CD14-positive monocyte (primary cell): ENCODE results near the gene ERC1. TPM values are rescaled to one million over a fixed set of nuclear protein-coding genes. Genes with fewer than 3 reads are reported as not detected.

Experiments used
- DNase-seq, 3 donors: peaks; one replicate each; pipeline ENCODE4 v3.0.0-alpha.2; 2011 to 2022
- H2AFZ ChIP-seq: 2 replicates; pipeline ENCODE4 v1.6.0; 2012; ENCODE audit warnings: mild to moderate bottlenecking, low read depth, low read length, inconsistent platforms; ENCODE audit not compliant: insufficient read depth, poor library complexity, severe bottlenecking
- H3K27ac ChIP-seq, 2 donors: 1 replicate in 1 of 2; 2 replicates in 1 of 2; pipeline ENCODE4 v1.5.1; 2012 to 2013; ENCODE audit warnings: low read length in 2 of 2, control low read depth in 1 of 2, inconsistent platforms in 1 of 2, low read depth in 1 of 2, mild to moderate bottlenecking in 1 of 2
- H3K27me3 ChIP-seq, 2 donors: one replicate each; pipeline versions ENCODE4 v1.6.0 to v1.6.1; 2011 to 2013; ENCODE audit warnings: low read length in 2 of 2; ENCODE audit not compliant: control insufficient read depth in 2 of 2, insufficient read depth in 2 of 2
- H3K36me3 ChIP-seq, 2 donors: replicated peaks in 1 of 2; 1 replicate in 1 of 2; 2 replicates in 1 of 2; pipeline versions ENCODE4 v1.5.1 to v1.6.1; 2012 to 2013; ENCODE audit warnings: low read length in 2 of 2, control low read depth in 1 of 2, inconsistent platforms in 1 of 2, mild to moderate bottlenecking in 1 of 2; ENCODE audit not compliant: insufficient read depth in 2 of 2, control insufficient read depth in 1 of 2
- H3K4me1 ChIP-seq, 2 donors: 1 replicate in 1 of 2; 2 replicates in 1 of 2; pipeline versions ENCODE4 v1.5.1 to v1.6.1; 2012 to 2013; ENCODE audit warnings: low read length in 2 of 2, control low read depth in 1 of 2, inconsistent platforms in 1 of 2, mild to moderate bottlenecking in 1 of 2, moderate library complexity in 1 of 2; ENCODE audit not compliant: insufficient read depth in 2 of 2, control insufficient read depth in 1 of 2
- H3K4me2 ChIP-seq: replicated peaks from 2 replicates; pipeline ENCODE3; 2012; ENCODE audit warnings: low read length, moderate library complexity, mild to moderate bottlenecking; ENCODE audit not compliant: poor library complexity, severe bottlenecking; ENCODE audit errors: extremely low read depth
- H3K4me3 ChIP-seq, 3 experiments: fragments of 200-600 bp in 1 of 3; sonication (generic) in 1 of 3; replicated peaks in 1 of 3; 1 replicate in 2 of 3; 2 replicates in 1 of 3; pipeline ENCODE4 v1.5.1; 2011 to 2013; ENCODE audit warnings: low read length in 3 of 3, mild to moderate bottlenecking in 3 of 3, control low read depth in 2 of 3, low read depth in 2 of 3, inconsistent platforms in 1 of 3, moderate library complexity in 1 of 3
- H3K79me2 ChIP-seq: 2 replicates; pipeline ENCODE4 v1.6.0; 2012; ENCODE audit warnings: mild to moderate bottlenecking, control low read depth, inconsistent platforms, low read length, moderate library complexity; ENCODE audit not compliant: insufficient read depth
- H3K9ac ChIP-seq: 2 replicates; pipeline ENCODE4 v1.6.0; 2017; ENCODE audit warnings: low read length, mild to moderate bottlenecking; ENCODE audit not compliant: insufficient read depth, poor library complexity, severe bottlenecking
- H3K9me3 ChIP-seq, 2 donors: replicated peaks in 1 of 2; 1 replicate in 1 of 2; 2 replicates in 1 of 2; pipeline versions ENCODE4 v1.5.1 to v1.6.1; 2012 to 2013; ENCODE audit warnings: low read length in 2 of 2, control low read depth in 1 of 2; ENCODE audit not compliant: control insufficient read depth in 1 of 2, insufficient read depth in 1 of 2
- H4K20me1 ChIP-seq: 2 replicates; pipeline ENCODE4 v1.6.0; 2012; ENCODE audit warnings: mild to moderate bottlenecking, low read length, control low read depth, moderate library complexity; ENCODE audit not compliant: insufficient read depth
- H3K27ac Mint-ChIP-seq, 7 donors: one replicate each; pipeline ENCODE4 v1.8.0; 2020; ENCODE audit warnings: mild to moderate bottlenecking in 7 of 7, mixed read lengths in 7 of 7, moderate library complexity in 6 of 7, inconsistent platforms in 2 of 7
- H3K27me3 Mint-ChIP-seq, 3 donors: one replicate each; pipeline ENCODE4 v1.8.0; 2021 to 2022; ENCODE audit warnings: low read depth in 3 of 3, mild to moderate bottlenecking in 3 of 3, mixed read lengths in 3 of 3, moderate library complexity in 3 of 3, inconsistent platforms in 1 of 3
- H3K36me3 Mint-ChIP-seq, 2 donors: one replicate each; pipeline ENCODE4 v1.8.0; 2020; ENCODE audit warnings: mixed read lengths in 2 of 2, inconsistent platforms in 1 of 2, mild to moderate bottlenecking in 1 of 2
- H3K4me1 Mint-ChIP-seq: one replicate; pipeline ENCODE4 v1.8.0; 2020; ENCODE audit warnings: mild to moderate bottlenecking, mixed read lengths
- H3K4me3 Mint-ChIP-seq, 2 donors: one replicate each; pipeline ENCODE4 v1.8.0; 2020; ENCODE audit warnings: mild to moderate bottlenecking in 2 of 2, mixed read lengths in 2 of 2, moderate library complexity in 1 of 2
- H3K9me3 Mint-ChIP-seq, 7 donors: one replicate each; pipeline ENCODE4 v1.8.0; 2020 to 2022; ENCODE audit warnings: mixed read lengths in 7 of 7, mild to moderate bottlenecking in 6 of 7, moderate library complexity in 6 of 7, inconsistent platforms in 2 of 7
- CTCF ChIP-seq: fragments of 200-600 bp; IDR thresholded peaks from one replicate; pipeline ENCODE4 v1.8.0; 2022; ENCODE audit warnings: antibody characterized with exemption, mild to moderate bottlenecking
- WGBS: methylation state at CpG from one replicate; pipeline ENCODE4 v1.1.5; 2013; ENCODE audit warnings: missing lambda C conversion rate; ENCODE audit not compliant: insufficient coverage; 5-methylcytosine and 5-hydroxymethylcytosine counted together
- intact Hi-C, 2 donors: fragments of 100-400 bp; cut with micrococcal nuclease; formaldehyde crosslinking; loops; one replicate each; pipeline versions ENCODE4 v1.15.0 to v1.15.1; 2023
- polyA plus RNA-seq, 3 donors: library from polyadenylated mRNA; depleted of rRNA in 1 of 3; unstranded in 2 of 3; stranded (reverse) in 1 of 3; fragments of 300-500 nt in 2 of 3; fragments of >200 nt in 1 of 3; fragmentation: Illumina TruSeq in 2 of 3; gene quantifications; 1 replicate in 2 of 3; 2 replicates in 1 of 3; pipeline ENCODE4 v1.2.3, GENCODE V29; 2012 to 2021

ERC1 gene
- polyA plus RNA-seq, 3 donors, result 4.0 to 14.3 (median 5.1) TPM

- no peak overlapping the region for H2AFZ ChIP-seq
- WGBS, result 100% methylated on average over 1 of the region's 3 CpGs
- no peaks in the 10 kb centered on the region for H3K79me2 ChIP-seq
- peak overlapping the region in 2 of 7 donors; percentile 9 to 26 for H3K27ac Mint-ChIP-seq
- no peak for TF ChIP-seq CTCF
- H3K4me3 ChIP-seq, result no peak overlapping the region
- no peaks in the 10 kb centered on the region for H3K4me1 Mint-ChIP-seq
- intact Hi-C loops, result no loop called here
- H3K4me3 Mint-ChIP-seq, result no peak overlapping the region
- peaks cover 0 to 3% of the 10 kb centered on the region in 2 donors for H3K36me3 Mint-ChIP-seq
- no peaks in the 10 kb centered on the region for H3K9me3 ChIP-seq
- no peaks in the 10 kb centered on the region for H4K20me1 ChIP-seq
- H3K27me3 ChIP-seq, result no peaks in the 10 kb centered on the region
- DNase-seq, result no peak
- no peaks in the 10 kb centered on the region for H3K27me3 Mint-ChIP-seq
- no peak overlapping the region for H3K9ac ChIP-seq
- H3K27ac ChIP-seq, result no peak overlapping the region
- H3K4me1 ChIP-seq, result no peaks in the 10 kb centered on the region
- no peak overlapping the region for H3K4me2 ChIP-seq
- H3K9me3 Mint-ChIP-seq, result peaks cover 0 to 4% (median 0%) of the 10 kb centered on the region in 7 donors
- no peaks in the 10 kb centered on the region for H3K36me3 ChIP-seq
Measured at GRCh38 chr12:1435456-1435855, 444.4 kb downstream of the ERC1 start.

- 94% methylated on average over 4 of the region's 6 CpGs for WGBS
Measured at GRCh38 chr12:1436015-1436414, 445.0 kb downstream of the ERC1 start.

More at GRCh38 chr12:1436015-1436414, 445.0 kb downstream of the ERC1 start:
- no peaks in the 10 kb centered on the region for H3K9me3 ChIP-seq
- Mint-ChIP-seq H3K9me3 (peaks cover 0 to 4% (median 0%) of the 10 kb centered on the region in 7 donors), H3K4me3 (no peak overlapping the region), H3K4me1 (no peaks in the 10 kb centered on the region), H3K27ac (no peak overlapping the region), H3K36me3 (peaks cover 0 to 3% of the 10 kb centered on the region in 2 donors), H3K27me3 (no peaks in the 10 kb centered on the region)
- H3K27ac ChIP-seq, result no peak overlapping the region
- no peaks in the 10 kb centered on the region for H3K79me2 ChIP-seq
- H3K4me3 ChIP-seq, result no peak overlapping the region
- H3K27me3 ChIP-seq, result no peaks in the 10 kb centered on the region
- TF ChIP-seq CTCF, result no peak
- no peaks in the 10 kb centered on the region for H3K4me1 ChIP-seq
- no peaks in the 10 kb centered on the region for H3K36me3 ChIP-seq
- H2AFZ ChIP-seq, result no peak overlapping the region
- DNase-seq, result no peak
- H3K4me2 ChIP-seq, result no peak overlapping the region
- no peak overlapping the region for H3K9ac ChIP-seq
- H4K20me1 ChIP-seq, result no peaks in the 10 kb centered on the region
- intact Hi-C loops, result no loop called here
